HL-60 (cell line): ENCODE results near the gene OSM.

Source experiments
- CTCF ChIP-seq: IDR thresholded peaks from one replicate; pipeline ENCODE4 v1.5.1; 2011; ENCODE audit warnings: low read length, control low read depth, inconsistent platforms; ENCODE audit not compliant: insufficient read depth
- SPI1 ChIP-seq: IDR thresholded peaks from 2 replicates; pipeline ENCODE4 v1.6.1; 2012; ENCODE audit warnings: low read depth, mild to moderate bottlenecking, borderline replicate concordance

- no peak for TF ChIP-seq CTCF
- TF ChIP-seq SPI1 = no peak
Observed at GRCh38 chr22:30265131-30265720, 1.4 kb downstream of the OSM start.
